Common myeloid progenitor, CD34-positive (primary cell): ENCODE data around the gene AGTPBP1.

Experiments used
- CTCF ChIA-PET: fragments of 350-600 bp; sonication (Branson Sonifier 250); formaldehyde crosslinking; loops from one replicate; lab custom pipeline; 2021; ENCODE audit warnings: antibody characterized with exemption; lab: Charles Lee
- POLR2A ChIA-PET: fragments of 350-600 bp; sonication (Branson Sonifier 250); formaldehyde crosslinking; loops from one replicate; lab custom pipeline; 2021; ENCODE audit warnings: antibody characterized with exemption; lab: Charles Lee
- DNase-seq, 3 donors: peaks; one replicate each; pipeline versions ENCODE4 v3.0.0 to v3.0.0-alpha.2; 2013
- H3K27ac ChIP-seq, 2 experiments: 1 replicate in 1 of 2; 2 replicates in 1 of 2; pipeline ENCODE4 v1.7.0; 2013; ENCODE audit warnings: inconsistent platforms in 2 of 2, low read length in 2 of 2, mild to moderate bottlenecking in 2 of 2, low read depth in 1 of 2, moderate library complexity in 1 of 2; ENCODE audit not compliant: severe bottlenecking in 2 of 2, insufficient read depth in 1 of 2, poor library complexity in 1 of 2
- H3K27me3 ChIP-seq, 5 experiments: replicated peaks in 2 of 5; 1 replicate in 3 of 5; 2 replicates in 2 of 5; pipeline versions ENCODE4 v1.6.1 to v1.7.0; 2013; ENCODE audit warnings: low read length in 4 of 5, mild to moderate bottlenecking in 2 of 5, moderate library complexity in 2 of 5, inconsistent platforms in 1 of 5; ENCODE audit not compliant: insufficient read depth in 5 of 5, control insufficient read depth in 4 of 5
- H3K36me3 ChIP-seq, 4 experiments: 1 replicate in 2 of 4; 2 replicates in 2 of 4; pipeline versions ENCODE4 v1.6.1 to v1.7.0; 2013; ENCODE audit warnings: low read length in 3 of 4, control low read depth in 1 of 4, mild to moderate bottlenecking in 1 of 4; ENCODE audit not compliant: control insufficient read depth in 4 of 4, insufficient read depth in 4 of 4
- H3K4me1 ChIP-seq, 4 experiments: 1 replicate in 3 of 4; 2 replicates in 1 of 4; pipeline versions ENCODE4 v1.6.1 to v1.7.1; 2013; ENCODE audit warnings: low read length in 3 of 4, mild to moderate bottlenecking in 3 of 4, control low read depth in 1 of 4, inconsistent platforms in 1 of 4, moderate library complexity in 1 of 4; ENCODE audit not compliant: control insufficient read depth in 4 of 4, insufficient read depth in 4 of 4; ENCODE audit errors: control extremely low read depth in 1 of 4
- H3K4me3 ChIP-seq, 7 experiments: 1 replicate in 4 of 7; 2 replicates in 3 of 7; pipeline versions ENCODE4 v1.5.1 to v1.7.0; 2013; ENCODE audit warnings: mild to moderate bottlenecking in 7 of 7, low read length in 6 of 7, moderate library complexity in 6 of 7, inconsistent platforms in 2 of 7, low read depth in 2 of 7, control low read depth in 1 of 7; ENCODE audit not compliant: insufficient read depth in 4 of 7, control insufficient read depth in 1 of 7; ENCODE audit errors: extremely low read depth in 1 of 7
- H3K9me3 ChIP-seq, 5 experiments: 1 replicate in 4 of 5; 2 replicates in 1 of 5; pipeline versions ENCODE4 v1.6.1 to v1.7.1; 2013; ENCODE audit warnings: low read length in 4 of 5, mild to moderate bottlenecking in 2 of 5, inconsistent platforms in 1 of 5, low read depth in 1 of 5, moderate library complexity in 1 of 5; ENCODE audit not compliant: control insufficient read depth in 4 of 5, insufficient read depth in 2 of 5; ENCODE audit errors: control extremely low read depth in 1 of 5
- whole genome bisulfite sequencing: methylation state at CpG from one replicate; pipeline ENCODE4 v1.1.5; 2013; ENCODE audit not compliant: insufficient coverage; 5-methylcytosine and 5-hydroxymethylcytosine counted together

Gene AGTPBP1

GRCh38 chr9:85534340-85534739, 207.4 kb downstream of the AGTPBP1 start:
- Histone ChIP-seq H3K27ac (no peak overlapping the region), H3K4me1 (peaks cover 0 to 7% (median 3%) of the 10 kb centered on the region in 4 experiments), H3K36me3 (no peaks in the 10 kb centered on the region), H3K27me3 (no peaks in the 10 kb centered on the region), H3K9me3 (peaks cover 0 to 2% (median 0%) of the 10 kb centered on the region in 5 experiments), H3K4me3 (no peak overlapping the region)
- POLR2A ChIA-PET, result no interaction called here
- no peak for DNase-seq
- 55% methylated on average over 7 of the region's 8 CpGs for WGBS
- CTCF ChIA-PET, result no interaction called here

DNA sequence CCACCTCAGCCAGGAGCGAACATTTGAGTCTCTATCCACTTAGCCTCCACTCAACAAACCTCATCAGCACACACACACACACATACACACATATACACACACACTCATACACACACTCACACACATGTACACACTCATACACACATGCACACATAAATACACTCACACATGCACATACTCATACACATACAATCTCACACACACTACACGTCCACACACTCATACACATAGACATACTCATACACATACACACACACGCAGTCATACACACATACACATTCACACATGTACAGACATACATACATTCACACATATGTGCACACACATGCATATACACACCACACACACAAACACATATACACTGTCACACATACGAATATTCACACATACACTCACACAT, 208.2 kb downstream of the AGTPBP1 start:
- WGBS, result 100% methylated on average over 3 of the region's 4 CpGs
- no peaks in the 10 kb centered on the region for H3K27me3 ChIP-seq
- peaks cover 0 to 7% (median 3%) of the 10 kb centered on the region in 4 experiments for H3K4me1 ChIP-seq
- peaks cover 0 to 2% (median 0%) of the 10 kb centered on the region in 5 experiments for H3K9me3 ChIP-seq
- ChIA-PET POLR2A (no interaction called here), CTCF (no interaction called here)
- no peak overlapping the region for H3K4me3 ChIP-seq
- no peaks in the 10 kb centered on the region for H3K36me3 ChIP-seq
- H3K27ac ChIP-seq, result no peak overlapping the region
- no peak for DNase-seq

DNA sequence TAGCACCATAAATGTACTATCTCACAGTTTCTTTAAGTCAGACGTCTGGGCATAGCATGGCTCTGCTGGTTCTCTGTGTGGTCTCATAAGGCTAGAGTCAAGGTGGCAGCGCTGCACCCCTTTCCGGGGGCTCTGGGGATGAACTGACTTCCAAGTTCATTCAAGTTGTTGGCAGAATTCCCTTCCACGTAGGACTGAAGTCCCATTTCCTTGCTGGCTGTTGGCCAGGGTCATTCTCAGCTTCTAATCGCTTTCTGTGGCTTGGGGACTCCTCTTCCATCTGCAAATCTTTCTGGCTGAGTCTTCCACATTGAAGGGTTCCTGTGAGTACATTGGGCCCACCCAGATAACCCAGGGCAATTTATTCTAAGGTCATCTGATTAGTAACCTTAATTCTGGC, 211.0 kb downstream of the AGTPBP1 start:
- Histone ChIP-seq H3K36me3 (no peaks in the 10 kb centered on the region), H3K27me3 (no peaks in the 10 kb centered on the region), H3K9me3 (peaks cover 0 to 3% (median 2%) of the 10 kb centered on the region in 5 experiments), H3K4me3 (no peak overlapping the region), H3K27ac (no peak overlapping the region), H3K4me1 (peaks cover 0 to 11% (median 2%) of the 10 kb centered on the region in 4 experiments)
- WGBS, result 82% methylated on average over 5 of the region's 5 CpGs
- no peak for DNase-seq
- ChIA-PET CTCF (no interaction called here), POLR2A (no interaction called here)

DNA sequence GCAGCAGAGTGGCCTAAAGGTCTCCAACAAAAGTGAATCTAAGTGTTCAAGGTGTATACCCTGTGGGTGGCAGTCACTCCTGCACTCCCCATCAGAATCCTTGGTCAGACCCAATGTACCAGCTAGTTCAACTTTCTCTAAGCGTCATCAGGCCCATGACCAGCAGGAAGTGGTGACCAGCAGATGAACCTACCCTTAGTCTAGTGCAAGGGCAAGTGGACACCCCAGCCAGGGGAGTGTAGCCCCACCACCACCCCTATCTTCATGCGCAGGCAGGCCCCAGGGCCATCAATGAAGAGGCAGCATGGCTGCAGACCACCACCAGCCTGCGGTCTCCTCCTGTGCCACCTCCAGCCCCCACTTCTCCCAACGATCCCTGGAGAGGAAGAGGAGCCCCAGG, 213.1 kb downstream of the AGTPBP1 start:
- H3K27me3 ChIP-seq, result peaks cover 0 to 18% (median 5%) of the 10 kb centered on the region in 5 experiments
- WGBS, result 89% methylated on average over 4 of the region's 4 CpGs
- ChIA-PET CTCF (no interaction called here), POLR2A (no interaction called here)
- H3K27ac ChIP-seq, result no peak overlapping the region
- no peaks in the 10 kb centered on the region for H3K36me3 ChIP-seq
- H3K4me3 ChIP-seq, result no peak overlapping the region
- DNase-seq, result no peak
- H3K4me1 ChIP-seq, result peaks cover 0 to 5% (median 0%) of the 10 kb centered on the region in 4 experiments
- peaks cover 0 to 5% (median 2%) of the 10 kb centered on the region in 5 experiments for H3K9me3 ChIP-seq

- ChIA-PET CTCF (no interaction called here), POLR2A (no interaction called here)
- 94% methylated on average over 4 of the region's 5 CpGs for WGBS
- H3K36me3 ChIP-seq, result no peaks in the 10 kb centered on the region
- peaks cover 0 to 5% (median 2%) of the 10 kb centered on the region in 5 experiments for H3K9me3 ChIP-seq
- no peak overlapping the region for H3K27ac ChIP-seq
- H3K27me3 ChIP-seq, result peaks cover 0 to 23% (median 8%) of the 10 kb centered on the region in 5 experiments
- peaks cover 0 to 5% (median 0%) of the 10 kb centered on the region in 4 experiments for H3K4me1 ChIP-seq
- DNase-seq, result no peak
- no peak overlapping the region for H3K4me3 ChIP-seq
Measured at GRCh38 chr9:85528142-85528541, 213.6 kb downstream of the AGTPBP1 start.

GRCh38 chr9:85527331-85528020, 214.3 kb downstream of the AGTPBP1 start:
- Histone ChIP-seq H3K9me3 (peaks cover 0 to 3% (median 2%) of the 10 kb centered on the region in 5 experiments), H3K27me3 (peaks cover 0 to 29% (median 10%) of the 10 kb centered on the region in 5 experiments), H3K4me1 (peaks cover 0 to 12% (median 5%) of the 10 kb centered on the region in 4 experiments), H3K4me3 (no peak overlapping the region), H3K27ac (no peak overlapping the region), H3K36me3 (no peaks in the 10 kb centered on the region)
- no peak for DNase-seq
- POLR2A ChIA-PET, result no interaction called here
- 69% methylated on average over 2 of the region's 4 CpGs for WGBS
- CTCF ChIA-PET, result no interaction called here

DNA sequence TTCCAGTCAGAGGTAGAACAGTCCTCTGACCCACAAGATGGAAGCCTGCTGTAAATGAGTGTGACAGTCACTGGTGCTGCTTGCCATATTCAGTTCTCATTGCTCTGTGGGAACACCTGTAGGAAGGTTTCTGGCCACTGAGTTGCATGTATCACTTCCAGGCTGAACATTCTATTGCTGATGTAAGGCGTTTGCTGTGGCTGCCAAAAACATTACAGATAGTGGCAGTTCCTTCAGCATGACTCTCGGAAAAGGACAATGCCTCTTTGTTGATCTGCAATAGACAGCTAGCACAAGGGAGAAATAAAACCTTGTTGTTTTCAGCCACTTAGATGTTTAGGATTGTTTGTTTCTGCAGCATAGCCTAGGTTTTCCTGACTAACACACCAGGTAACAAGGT, 217.2 kb downstream of the AGTPBP1 start:
- peaks cover 0 to 3% (median 2%) of the 10 kb centered on the region in 5 experiments for H3K9me3 ChIP-seq
- H3K27me3 ChIP-seq, result peaks cover 0 to 45% (median 19%) of the 10 kb centered on the region in 5 experiments
- WGBS, result 97% methylated on average over 2 of the region's 2 CpGs
- POLR2A ChIA-PET, result no interaction called here
- H3K36me3 ChIP-seq, result no peaks in the 10 kb centered on the region
- H3K27ac ChIP-seq, result no peak overlapping the region
- CTCF ChIA-PET, result no interaction called here
- no peak for DNase-seq
- H3K4me1 ChIP-seq, result peaks cover 0 to 15% (median 9%) of the 10 kb centered on the region in 4 experiments
- H3K4me3 ChIP-seq, result no peak overlapping the region
